H9 (cell line): ENCODE results near the gene TTK. TPM values are rescaled to one million over a fixed set of nuclear protein-coding genes. Genes with fewer than 3 reads are reported as not detected.

Experiments
- DNase-seq: peaks from one replicate; pipeline ENCODE4 v3.0.0-alpha.2; 2017
- H2AFZ ChIP-seq: one replicate; pipeline ENCODE4 v1.6.1; 2013; ENCODE audit warnings: mild to moderate bottlenecking, low read length, control low read depth, moderate library complexity
- H2AK5ac ChIP-seq: 2 replicates; pipeline ENCODE4 v1.6.1; 2013; ENCODE audit warnings: low read length, control low read depth, mixed read lengths; ENCODE audit not compliant: insufficient read length
- H2BK120ac ChIP-seq: one replicate; pipeline ENCODE4 v1.6.1; 2013; ENCODE audit warnings: low read depth, mild to moderate bottlenecking, low read length, control low read depth, inconsistent platforms; ENCODE audit not compliant: poor library complexity, severe bottlenecking
- H2BK12ac ChIP-seq: 2 replicates; pipeline ENCODE4 v1.6.1; 2013; ENCODE audit warnings: low read length, control low read depth, mixed read lengths, low read depth; ENCODE audit not compliant: insufficient read length
- H2BK15ac ChIP-seq: 2 replicates; pipeline ENCODE4 v1.6.1; 2013; ENCODE audit warnings: low read depth, low read length, control low read depth
- H2BK20ac ChIP-seq: one replicate; pipeline ENCODE4 v1.6.1; 2013; ENCODE audit warnings: low read depth, mild to moderate bottlenecking, low read length, control low read depth, inconsistent platforms; ENCODE audit not compliant: poor library complexity, severe bottlenecking
- H2BK5ac ChIP-seq: 2 replicates; pipeline ENCODE4 v1.6.1; 2013; ENCODE audit warnings: low read length, control low read depth, mixed read lengths; ENCODE audit not compliant: insufficient read length
- H3K14ac ChIP-seq: 2 replicates; pipeline ENCODE4 v1.6.1; 2013; ENCODE audit warnings: low read length, control low read depth; ENCODE audit not compliant: insufficient read depth
- H3K18ac ChIP-seq: 2 replicates; pipeline ENCODE4 v1.6.1; 2013; ENCODE audit warnings: low read depth, mild to moderate bottlenecking, mixed read lengths, low read length, control low read depth; ENCODE audit not compliant: insufficient read length
- H3K23ac ChIP-seq: 2 replicates; pipeline ENCODE4 v1.6.1; 2013; ENCODE audit warnings: low read length, control low read depth, mixed read lengths, low read depth; ENCODE audit not compliant: insufficient read length
- H3K23me2 ChIP-seq: 2 replicates; pipeline ENCODE4 v1.6.1; 2013; ENCODE audit warnings: low read depth, mild to moderate bottlenecking, mixed read lengths, low read length, control low read depth; ENCODE audit not compliant: insufficient read length, poor library complexity, severe bottlenecking
- H3K27ac ChIP-seq: 2 replicates; pipeline ENCODE4 v1.5.1; 2013; ENCODE audit warnings: low read length, control low read depth, mixed read lengths, low read depth; ENCODE audit not compliant: insufficient read length
- H3K27me3 ChIP-seq: 2 replicates; pipeline ENCODE4 v1.6.1; 2013; ENCODE audit warnings: low read length, control low read depth, inconsistent platforms; ENCODE audit not compliant: insufficient read depth
- H3K4ac ChIP-seq: 2 replicates; pipeline ENCODE4 v1.6.1; 2013; ENCODE audit warnings: low read depth, mild to moderate bottlenecking, control low read depth, inconsistent platforms, low read length, moderate library complexity
- H3K4me1 ChIP-seq: 2 replicates; pipeline ENCODE4 v1.6.1; 2013; ENCODE audit warnings: low read length, control low read depth, inconsistent platforms; ENCODE audit not compliant: insufficient read depth
- H3K4me2 ChIP-seq: 2 replicates; pipeline ENCODE4 v1.6.1; 2013; ENCODE audit warnings: low read length, control low read depth, mixed read lengths; ENCODE audit not compliant: insufficient read length, insufficient read depth
- H3K56ac ChIP-seq: 2 replicates; pipeline ENCODE4 v1.6.1; 2013; ENCODE audit warnings: low read depth, mild to moderate bottlenecking, mixed read lengths, low read length, control low read depth; ENCODE audit not compliant: insufficient read length
- H3K79me1 ChIP-seq: 2 replicates; pipeline ENCODE4 v1.6.1; 2013; ENCODE audit warnings: low read depth, mild to moderate bottlenecking, moderate library complexity, low read length, control low read depth, inconsistent platforms; ENCODE audit not compliant: insufficient read depth, poor library complexity, severe bottlenecking
- H3K79me2 ChIP-seq: 2 replicates; pipeline ENCODE4 v1.6.1; 2013; ENCODE audit warnings: low read length, control low read depth, inconsistent platforms; ENCODE audit not compliant: insufficient read depth
- H3K9ac ChIP-seq: 2 replicates; pipeline ENCODE4 v1.6.1; 2013; ENCODE audit warnings: low read length, control low read depth, mixed read lengths; ENCODE audit not compliant: insufficient read length; ENCODE audit errors: extremely low read depth
- H3K9me3 ChIP-seq: one replicate; pipeline ENCODE4 v1.6.1; 2013; ENCODE audit warnings: low read depth, low read length, inconsistent platforms; ENCODE audit not compliant: control insufficient read depth
- H3T11ph ChIP-seq: one replicate; pipeline ENCODE4 v1.6.1; 2013; ENCODE audit warnings: mild to moderate bottlenecking, low read length, control low read depth, inconsistent platforms
- H4K20me1 ChIP-seq: one replicate; pipeline ENCODE4 v1.6.1; 2013; ENCODE audit not compliant: control insufficient read depth, insufficient read length, insufficient read depth
- H4K5ac ChIP-seq: 2 replicates; pipeline ENCODE4 v1.6.1; 2013; ENCODE audit warnings: low read depth, mild to moderate bottlenecking, mixed read lengths, low read length, control low read depth; ENCODE audit not compliant: insufficient read length
- H4K8ac ChIP-seq: replicated peaks from 2 replicates; pipeline ENCODE4 v1.6.1; 2013; ENCODE audit warnings: low read length, control low read depth, mixed read lengths, low read depth; ENCODE audit not compliant: insufficient read length
- H4K91ac ChIP-seq: 2 replicates; pipeline ENCODE4 v1.6.1; 2013; ENCODE audit warnings: low read depth, mild to moderate bottlenecking, moderate library complexity, mixed read lengths, low read length, control low read depth; ENCODE audit not compliant: insufficient read length
- H3K27ac Mint-ChIP-seq, 3 experiments: 2 replicates in 2 of 3; 3 replicates in 1 of 3; pipeline ENCODE4 v1.8.0; 2020 to 2021; ENCODE audit warnings: mixed read lengths in 3 of 3, mild to moderate bottlenecking in 1 of 3, moderate library complexity in 1 of 3
- H3K27me3 Mint-ChIP-seq: 2 replicates; pipeline ENCODE4 v1.8.0; 2021; ENCODE audit warnings: low read depth, mild to moderate bottlenecking, moderate library complexity, mixed read lengths
- H3K36me3 Mint-ChIP-seq, 3 experiments: 2 replicates in 2 of 3; 3 replicates in 1 of 3; pipeline ENCODE4 v1.8.0; 2020 to 2021; ENCODE audit warnings: low read depth in 3 of 3, mixed read lengths in 3 of 3; ENCODE audit not compliant: insufficient read depth in 1 of 3
- H3K4me1 Mint-ChIP-seq, 2 experiments: 2 replicates each; pipeline ENCODE4 v1.8.0; 2020; ENCODE audit warnings: mixed read lengths in 2 of 2
- H3K4me3 Mint-ChIP-seq, 2 experiments: 2 replicates in 1 of 2; 3 replicates in 1 of 2; pipeline ENCODE4 v1.8.0; 2020 to 2021; ENCODE audit warnings: mild to moderate bottlenecking in 2 of 2, mixed read lengths in 2 of 2, moderate library complexity in 1 of 2
- H3K9me3 Mint-ChIP-seq, 2 experiments: 2 replicates in 1 of 2; 3 replicates in 1 of 2; pipeline ENCODE4 v1.8.0; 2020; ENCODE audit warnings: mild to moderate bottlenecking in 2 of 2, mixed read lengths in 2 of 2, moderate library complexity in 1 of 2
- CTCF ChIP-seq: fragments of 200-600 bp; sonication (generic); conservative IDR thresholded peaks from 3 replicates; pipeline ENCODE4 v1.8.0; 2021; ENCODE audit warnings: antibody characterized with exemption, mild to moderate bottlenecking
- total RNA-seq: library from RNA; stranded (reverse); gene quantifications from 2 replicates; pipeline ENCODE4 v1.2.1, GENCODE V29; 2021

TTK gene
- total RNA-seq, 1 experiment from 2014 or later, result 47.5 TPM

GRCh38 chr6:80091506-80091905 is 87.1 kb downstream of the TTK start:
- Histone ChIP-seq H2BK120ac (no peak overlapping the region), H2BK20ac (no peak overlapping the region), H3K27me3 (no peaks in the 10 kb centered on the region), H3K4me2 (no peak overlapping the region), H3K14ac (no peak overlapping the region), H3K56ac (no peak overlapping the region), H3K79me2 (no peaks in the 10 kb centered on the region), H4K91ac (no peak overlapping the region), H3K9ac (no peak overlapping the region), H3K23ac (no peak overlapping the region), H4K20me1 (no peaks in the 10 kb centered on the region), H2BK5ac (no peak overlapping the region), H3K9me3 (no peaks in the 10 kb centered on the region), H3K27ac (no peak overlapping the region), H3K4ac (no peak overlapping the region), H4K5ac (no peak overlapping the region), H3K18ac (no peak overlapping the region), H2AFZ (no peak overlapping the region), H3T11ph (no peak overlapping the region), H2BK12ac (no peak overlapping the region), H3K23me2 (no peaks in the 10 kb centered on the region), H2AK5ac (no peak overlapping the region), H4K8ac (no peak overlapping the region), H3K4me1 (no peaks in the 10 kb centered on the region), H2BK15ac (no peak overlapping the region), H3K79me1 (no peaks in the 10 kb centered on the region)
- no peak overlapping the region for H3K4me3 Mint-ChIP-seq
- H3K9me3 Mint-ChIP-seq, result no peaks in the 10 kb centered on the region
- no peaks in the 10 kb centered on the region for H3K36me3 Mint-ChIP-seq
- no peak for TF ChIP-seq CTCF
- no peak overlapping the region for H3K27ac Mint-ChIP-seq
- no peak for DNase-seq
- H3K4me1 Mint-ChIP-seq, result no peaks in the 10 kb centered on the region
- no peaks in the 10 kb centered on the region for H3K27me3 Mint-ChIP-seq

Other genes starting within 250 kb of the TTK start
- 10.1 and 10.9 TPM in 2 replicates for gene ELOVL4, start 57.1 kb upstream of the TTK start, total RNA-seq
- 26.6 and 28.5 TPM in 2 replicates for gene BCKDHB, start 102.0 kb downstream of the TTK start, total RNA-seq